ENCODE data around the gene ITPKB. TPM values are rescaled to one million over a fixed set of nuclear protein-coding genes. Genes with fewer than 3 reads are reported as not detected.
A peak's percentile ranks its signal among the peaks of the same experiment; 100 is the strongest.
"Not testable (repeated sequence)": the region's sequence is repeated elsewhere in the genome, so short reads cannot be mapped to it uniquely, and the experiment has no call there.

The ITPKB gene
- total RNA-seq, 1 donor from 2014 or later, result 21.2 TPM

DNA sequence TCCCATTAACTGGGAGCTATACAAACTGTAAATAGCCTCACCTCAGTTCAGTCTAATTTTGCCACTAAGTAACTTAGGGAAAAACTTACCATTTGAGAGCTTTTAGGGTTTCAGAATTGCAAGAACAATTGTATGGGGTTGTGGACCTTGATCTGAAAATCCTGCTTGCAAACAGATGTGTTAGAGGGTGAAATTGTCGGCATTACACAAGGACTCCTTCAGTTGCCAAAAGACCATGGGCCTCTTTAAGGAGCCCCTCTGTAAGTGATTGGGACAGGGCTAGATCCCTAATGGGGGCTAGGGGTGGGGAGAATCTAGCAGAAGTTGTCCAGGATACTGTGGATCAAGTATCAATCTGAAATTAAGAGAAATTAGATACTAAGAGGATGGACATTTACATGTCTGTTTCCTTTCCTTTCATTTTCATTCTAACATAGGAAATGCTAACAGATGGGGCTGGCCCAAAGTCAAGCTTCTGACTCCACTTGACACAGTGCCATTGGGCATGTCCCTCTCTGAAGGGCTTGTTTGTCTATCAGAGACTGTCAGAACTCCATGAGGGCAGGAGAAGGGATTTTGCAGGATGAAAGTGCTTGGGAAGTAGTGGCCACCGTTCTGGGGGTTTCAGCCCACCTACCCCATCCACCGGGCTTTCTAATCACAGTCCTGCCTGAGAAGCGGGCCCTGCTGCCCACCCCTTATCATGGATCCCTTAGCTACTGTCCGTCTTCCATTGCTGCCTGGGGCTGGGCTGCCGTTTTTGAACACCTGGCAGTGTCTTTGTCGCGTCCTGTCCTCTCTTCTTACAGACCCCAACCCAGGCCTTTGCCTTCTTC lies 135.8 kb downstream of the ITPKB start:
- no peak for DNase-seq (ENCODE audit: low spot score in 2 of 2, unreplicated experiment in 2 of 2)
- TF ChIP-seq CTCF (IDR thresholded peaks at IDR 0.05; ENCODE audit: unreplicated experiment), result no peak
- Mint-ChIP-seq H3K9me3 (no peaks in the 10 kb centered on the region), H3K27me3 (ENCODE audit: low read depth) (peaks cover 6% of the 10 kb centered on the region), H3K27ac (no peak overlapping the region), H3K4me1 (peaks cover 42% of the 10 kb centered on the region), H3K4me3 (no peak overlapping the region), H3K36me3 (no peaks in the 10 kb centered on the region)

GRCh38 chr1:226602186-226603021 lies 136.7 kb downstream of the ITPKB start:
- TF ChIP-seq CTCF (IDR thresholded peaks at IDR 0.05; ENCODE audit: unreplicated experiment), result no peak
- Mint-ChIP-seq H3K27ac (peak overlapping the region; percentile 43), H3K36me3 (no peaks in the 10 kb centered on the region), H3K4me1 (peaks cover 42% of the 10 kb centered on the region), H3K4me3 (no peak overlapping the region), H3K9me3 (no peaks in the 10 kb centered on the region), H3K27me3 (ENCODE audit: low read depth) (peaks cover 10% of the 10 kb centered on the region)
- DNase-seq (ENCODE audit: low spot score in 2 of 2, unreplicated experiment in 2 of 2), result no peak

- peaks cover 10% of the 10 kb centered on the region for H3K27me3 Mint-ChIP-seq (ENCODE audit: low read depth)
- DNase-seq (ENCODE audit: low spot score in 2 of 2, unreplicated experiment in 2 of 2), result no peak
- H3K4me3 Mint-ChIP-seq, result no peak overlapping the region
- no peaks in the 10 kb centered on the region for H3K9me3 Mint-ChIP-seq
- no peak for TF ChIP-seq CTCF (IDR thresholded peaks at IDR 0.05; ENCODE audit: unreplicated experiment)
- H3K27ac Mint-ChIP-seq, result no peak overlapping the region
- no peaks in the 10 kb centered on the region for H3K36me3 Mint-ChIP-seq
- peaks cover 39% of the 10 kb centered on the region for H3K4me1 Mint-ChIP-seq
These were observed 137.6 kb downstream of the ITPKB start for GRCh38 chr1:226601456-226601855.

DNA sequence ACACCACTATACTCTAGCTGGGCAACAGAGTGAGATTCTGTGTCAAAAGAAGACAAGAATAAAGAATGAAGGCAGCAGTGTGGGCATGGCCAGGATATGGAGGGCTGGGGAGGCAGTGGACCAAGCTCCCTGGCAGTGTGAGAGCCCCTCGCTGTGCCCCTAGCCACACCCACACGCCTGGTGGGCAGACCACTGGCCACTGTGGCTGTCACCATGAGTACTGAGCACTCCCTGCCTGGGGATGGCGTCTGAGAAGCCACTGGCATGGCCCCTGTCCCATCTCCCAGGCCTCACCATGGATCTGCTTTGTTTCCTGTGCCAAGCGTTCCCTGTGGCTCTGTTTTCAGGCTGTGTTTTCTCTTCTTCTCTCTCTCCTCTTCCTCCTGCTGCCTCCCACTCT lies 138.8 kb downstream of the ITPKB start:
- Mint-ChIP-seq H3K27me3 (ENCODE audit: low read depth) (peaks cover 10% of the 10 kb centered on the region), H3K9me3 (peaks cover 6% of the 10 kb centered on the region), H3K36me3 (no peaks in the 10 kb centered on the region), H3K4me3 (no peak overlapping the region), H3K4me1 (peaks cover 32% of the 10 kb centered on the region), H3K27ac (no peak overlapping the region)
- TF ChIP-seq CTCF (IDR thresholded peaks at IDR 0.05; ENCODE audit: unreplicated experiment), result no peak
- DNase-seq (ENCODE audit: low spot score in 2 of 2, unreplicated experiment in 2 of 2), result no peak

GRCh38 chr1:226599636-226600238 lies 139.3 kb downstream of the ITPKB start:
- DNase-seq (ENCODE audit: low spot score in 2 of 2, unreplicated experiment in 2 of 2), result no peak
- Mint-ChIP-seq H3K4me1 (peaks cover 27% of the 10 kb centered on the region), H3K27me3 (ENCODE audit: low read depth) (peaks cover 10% of the 10 kb centered on the region), H3K36me3 (no peaks in the 10 kb centered on the region), H3K9me3 (peaks cover 6% of the 10 kb centered on the region), H3K4me3 (no peak overlapping the region), H3K27ac (no peak overlapping the region)
- no peak for TF ChIP-seq CTCF (IDR thresholded peaks at IDR 0.05; ENCODE audit: unreplicated experiment)

DNA sequence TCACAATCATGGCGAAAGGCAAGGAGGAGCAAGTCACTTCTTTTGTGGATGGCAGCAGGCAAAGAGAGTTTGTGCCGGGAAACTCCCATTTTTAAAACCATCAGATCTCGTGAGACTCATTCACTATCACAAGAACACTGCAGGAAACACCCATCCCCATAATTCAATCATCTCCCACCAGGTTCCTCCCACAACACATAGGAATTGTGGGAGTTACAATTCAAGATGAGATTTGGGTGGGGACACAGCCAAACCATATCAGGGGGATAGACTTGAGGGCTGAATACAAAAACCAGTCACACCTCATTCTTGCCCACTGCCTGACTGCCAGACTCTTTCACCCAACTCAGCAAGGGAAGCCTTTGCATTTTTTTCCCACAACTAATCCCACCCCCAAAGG lies 140.1 kb downstream of the ITPKB start:
- H3K36me3 Mint-ChIP-seq; H3K4me3 Mint-ChIP-seq; H3K27ac Mint-ChIP-seq; DNase-seq (ENCODE audit: low spot score in 2 of 2, unreplicated experiment in 2 of 2); H3K9me3 Mint-ChIP-seq: not testable (repeated sequence)
- Mint-ChIP-seq H3K27me3 (ENCODE audit: low read depth) (peaks cover 10% of the 10 kb centered on the region), H3K4me1 (peaks cover 19% of the 10 kb centered on the region)

Data from mesothelial cell of epicardium (in vitro differentiated cells).